ENCODE data around the gene PRKCA.

Gene PRKCA

GRCh38 chr17:66557200-66557599 lies 254.8 kb downstream of the PRKCA start:
- DNase-seq (ENCODE audit: low read depth) = no peak
- TF ChIP-seq, protein P1, sequence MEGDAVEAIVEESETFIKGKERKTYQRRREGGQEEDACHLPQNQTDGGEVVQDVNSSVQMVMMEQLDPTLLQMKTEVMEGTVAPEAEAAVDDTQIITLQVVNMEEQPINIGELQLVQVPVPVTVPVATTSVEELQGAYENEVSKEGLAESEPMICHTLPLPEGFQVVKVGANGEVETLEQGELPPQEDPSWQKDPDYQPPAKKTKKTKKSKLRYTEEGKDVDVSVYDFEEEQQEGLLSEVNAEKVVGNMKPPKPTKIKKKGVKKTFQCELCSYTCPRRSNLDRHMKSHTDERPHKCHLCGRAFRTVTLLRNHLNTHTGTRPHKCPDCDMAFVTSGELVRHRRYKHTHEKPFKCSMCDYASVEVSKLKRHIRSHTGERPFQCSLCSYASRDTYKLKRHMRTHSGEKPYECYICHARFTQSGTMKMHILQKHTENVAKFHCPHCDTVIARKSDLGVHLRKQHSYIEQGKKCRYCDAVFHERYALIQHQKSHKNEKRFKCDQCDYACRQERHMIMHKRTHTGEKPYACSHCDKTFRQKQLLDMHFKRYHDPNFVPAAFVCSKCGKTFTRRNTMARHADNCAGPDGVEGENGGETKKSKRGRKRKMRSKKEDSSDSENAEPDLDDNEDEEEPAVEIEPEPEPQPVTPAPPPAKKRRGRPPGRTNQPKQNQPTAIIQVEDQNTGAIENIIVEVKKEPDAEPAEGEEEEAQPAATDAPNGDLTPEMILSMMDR (conservative IDR thresholded peaks at IDR 0.05; ENCODE audit: low read depth, low read length) = no peak
- no peak overlapping the region for H3K4me3 ChIP-seq (ENCODE audit: low read length)

GRCh38 chr17:66557886-66558285 lies 255.5 kb downstream of the PRKCA start:
- DNase-seq (ENCODE audit: low read depth) = no peak
- TF ChIP-seq, protein P1 (conservative IDR thresholded peaks at IDR 0.05; ENCODE audit: low read depth, low read length) = no peak
- H3K4me3 ChIP-seq (ENCODE audit: low read length) = no peak overlapping the region

DNA sequence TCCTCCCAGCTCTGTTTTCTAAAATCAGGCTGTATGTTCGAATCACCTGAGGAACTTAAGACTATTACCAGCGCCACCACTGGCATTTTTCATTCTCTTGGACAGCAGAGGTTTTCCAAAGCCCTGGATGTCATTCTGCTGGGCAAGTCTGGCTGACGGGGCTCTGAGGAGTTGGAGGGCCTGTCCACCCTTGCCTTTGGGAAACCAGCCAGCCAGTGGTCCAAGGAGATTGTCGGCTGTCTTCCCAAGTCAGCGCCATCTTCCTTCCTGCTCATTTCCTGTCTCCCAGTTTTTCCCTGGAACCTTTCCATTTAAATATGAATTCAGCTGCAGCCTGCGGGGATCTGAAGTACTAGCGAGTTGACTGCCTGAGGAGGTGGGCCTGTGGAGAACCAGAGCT lies 258.3 kb downstream of the PRKCA start:
- DNase-seq (ENCODE audit: low read depth) = no peak
- H3K4me3 ChIP-seq (ENCODE audit: low read length) = no peak overlapping the region
- TF ChIP-seq, protein P1 (conservative IDR thresholded peaks at IDR 0.05; ENCODE audit: low read depth, low read length) = no peak

DNA sequence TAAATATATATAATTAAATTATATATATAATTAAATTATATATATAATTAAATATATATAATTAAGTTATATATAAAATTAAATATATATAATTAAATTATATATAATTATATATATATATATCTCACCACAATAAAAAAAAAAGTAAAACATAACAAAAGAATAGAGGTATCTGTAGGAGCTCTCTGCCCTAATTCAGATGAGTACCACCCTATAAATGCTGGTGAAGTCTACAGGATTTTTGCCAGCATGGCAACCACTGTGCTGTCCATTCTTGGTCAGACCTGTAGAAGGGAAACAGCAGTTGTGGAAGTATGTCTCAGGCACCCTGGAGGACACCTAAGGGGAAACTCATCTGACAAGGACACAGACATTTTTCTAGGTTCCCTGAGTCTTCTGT lies 259.7 kb downstream of the PRKCA start:
- TF ChIP-seq, protein P1 (conservative IDR thresholded peaks at IDR 0.05; ENCODE audit: low read depth, low read length) = no peak

GRCh38 chr17:66564992-66565465 lies 262.6 kb downstream of the PRKCA start:
- TF ChIP-seq, protein P1 (conservative IDR thresholded peaks at IDR 0.05; ENCODE audit: low read depth, low read length) = no peak
- DNase-seq (ENCODE audit: low read depth) = no peak
- no peak overlapping the region for H3K4me3 ChIP-seq (ENCODE audit: low read length)

More for the DNA sequence above, 259.7 kb downstream of the PRKCA start:
- H3K4me3 ChIP-seq (ENCODE audit: low read length) = no peak overlapping the region
- DNase-seq (ENCODE audit: low read depth) = no peak

- H3K4me3 ChIP-seq (ENCODE audit: low read length) = no peak overlapping the region
- TF ChIP-seq, protein P1 (conservative IDR thresholded peaks at IDR 0.05; ENCODE audit: low read depth, low read length) = peak; percentile 95
- peak; percentile 92 for DNase-seq (ENCODE audit: low read depth)
Observed at GRCh38 chr17:66567234-66568170, 265.1 kb downstream of the PRKCA start.

GRCh38 chr17:66569572-66569971 lies 267.2 kb downstream of the PRKCA start:
- no peak for DNase-seq (ENCODE audit: low read depth)
- TF ChIP-seq, protein P1 (conservative IDR thresholded peaks at IDR 0.05; ENCODE audit: low read depth, low read length) = no peak
- H3K4me3 ChIP-seq (ENCODE audit: low read length) = no peak overlapping the region

All from retinal pigment epithelial cell (primary cell).